ENCODE results near the gene RNF34. TPM values are rescaled to one million over a fixed set of nuclear protein-coding genes. Genes with fewer than 3 reads are reported as not detected.

RNF34 gene
- total and polyA plus RNA-seq, 2 of the 13 experiments (the other 11 are each of a cell fraction or from before 2014, with no cell fraction given) = 36.8 to 53.2 TPM

GRCh38 chr12:121467638-121468498 is 68.0 kb downstream of the RNF34 start (continued):
- no peak for TF ChIP-seq KIAA2018 (CRISPR knock-in tag; IDR thresholded peaks at IDR 0.05; ENCODE audit: borderline replicate concordance)
- no peak for TF ChIP-seq ZNF720 (CRISPR knock-in tag; IDR thresholded peaks at IDR 0.05)
- TF ChIP-seq ZKSCAN8 (CRISPR knock-in tag; IDR thresholded peaks at IDR 0.05; ENCODE audit: borderline replicate concordance) = no peak
- no peak for TF ChIP-seq ARID3A (IDR thresholded peaks at IDR 0.05; ENCODE audit: low read depth, low read length)
- TF ChIP-seq MBNL3 (CRISPR knock-in tag; conservative IDR thresholded peaks at IDR 0.05) = no peak
- no peak for TF ChIP-seq ZNF816 (CRISPR knock-in tag; IDR thresholded peaks at IDR 0.05; ENCODE audit: borderline replicate concordance)
- TF ChIP-seq ZNF646 (CRISPR knock-in tag; IDR thresholded peaks at IDR 0.05) = no peak
- TF ChIP-seq NR1H2 (CRISPR knock-in tag; IDR thresholded peaks at IDR 0.05; ENCODE audit: borderline replicate concordance, low read depth) = no peak
- no peak for TF ChIP-seq CEBPG (CRISPR knock-in tag; IDR thresholded peaks at IDR 0.05)
- no peak for TF ChIP-seq NFE2 (CRISPR knock-in tag; IDR thresholded peaks at IDR 0.05)
- no peak for TF ChIP-seq ZFP1 (CRISPR knock-in tag; IDR thresholded peaks at IDR 0.05)
- TF ChIP-seq ZNF576 (CRISPR knock-in tag; IDR thresholded peaks at IDR 0.05) = no peak
